Suppressor macrophage treated with lipopolysaccharide for 4 hours (primary cell): ENCODE data around the gene PPP2R3C.
"Not testable (repeated sequence)": the region's sequence is repeated elsewhere in the genome, so short reads cannot be mapped to it uniquely, and the experiment has no call there.

ENCODE experiments used
- DNase-seq: peaks from one replicate; pipeline ENCODE4 v3.0.0-alpha.2; 2020

The PPP2R3C gene

GRCh38 chr14:35050652-35051051, 71.1 kb downstream of the PPP2R3C start:
- peak; percentile 16 for DNase-seq

- no peak for DNase-seq
Observed at GRCh38 chr14:35047976-35048513, 73.7 kb downstream of the PPP2R3C start.

DNA sequence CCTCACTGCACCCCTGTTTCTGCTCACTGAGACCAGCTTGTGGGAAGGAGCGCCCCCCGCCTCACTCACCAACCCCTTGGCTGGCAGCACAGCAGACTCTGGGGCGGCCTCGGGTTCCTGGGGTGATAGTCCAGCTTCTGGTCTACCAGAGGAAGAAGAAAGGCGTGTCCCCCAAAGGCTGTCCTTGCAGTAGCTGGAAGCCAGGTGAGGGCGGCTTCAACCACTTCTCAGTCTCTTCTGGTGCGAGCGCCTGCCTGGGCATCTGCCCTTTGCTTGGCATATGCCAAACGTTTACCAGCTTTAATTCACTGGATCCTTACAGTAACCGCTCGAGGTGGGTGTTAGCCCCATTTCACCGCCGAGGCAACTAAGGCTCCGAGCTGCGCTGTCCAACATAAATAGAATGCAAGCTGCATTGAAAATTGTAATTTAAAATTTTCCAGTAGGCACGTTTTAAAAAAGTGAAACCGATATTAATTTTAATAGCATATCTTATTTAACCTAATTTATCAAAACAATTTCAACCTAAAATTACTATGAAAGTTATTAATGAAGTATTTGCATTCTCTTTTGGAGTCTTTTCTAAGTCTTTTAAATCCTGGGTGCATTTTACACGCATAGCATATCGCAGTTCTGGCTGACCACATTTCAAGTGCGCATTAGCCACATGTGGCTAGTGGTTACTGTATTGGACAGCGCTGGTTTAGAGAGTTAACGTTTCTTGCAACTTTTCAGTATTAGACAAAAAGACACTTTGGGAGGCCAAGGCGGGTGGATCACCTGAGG, 74.8 kb downstream of the PPP2R3C start:
- peak; percentile 21 for DNase-seq

GRCh38 chr14:35046048-35046750, 75.6 kb downstream of the PPP2R3C start, which contains the start of gene FAM177A1:
Gene FAM177A1 (plus strand): TSS chr14:35046272. CDS start chr14:35046464, 192 bp downstream.
- peak; percentile 98 for DNase-seq

DNA sequence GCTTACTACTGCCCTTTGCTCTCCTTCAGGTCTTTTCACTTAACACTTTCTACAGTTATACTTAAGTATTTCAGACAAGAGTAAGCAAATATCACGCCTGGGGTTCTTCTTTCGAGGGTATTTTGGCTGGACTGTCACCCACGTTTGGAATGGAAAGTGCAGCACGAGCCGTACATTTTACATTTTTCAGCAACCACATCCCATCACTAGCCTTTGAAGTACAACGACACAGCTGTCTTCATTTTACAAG, 76.1 kb downstream of the PPP2R3C start:
- DNase-seq = no peak

DNA sequence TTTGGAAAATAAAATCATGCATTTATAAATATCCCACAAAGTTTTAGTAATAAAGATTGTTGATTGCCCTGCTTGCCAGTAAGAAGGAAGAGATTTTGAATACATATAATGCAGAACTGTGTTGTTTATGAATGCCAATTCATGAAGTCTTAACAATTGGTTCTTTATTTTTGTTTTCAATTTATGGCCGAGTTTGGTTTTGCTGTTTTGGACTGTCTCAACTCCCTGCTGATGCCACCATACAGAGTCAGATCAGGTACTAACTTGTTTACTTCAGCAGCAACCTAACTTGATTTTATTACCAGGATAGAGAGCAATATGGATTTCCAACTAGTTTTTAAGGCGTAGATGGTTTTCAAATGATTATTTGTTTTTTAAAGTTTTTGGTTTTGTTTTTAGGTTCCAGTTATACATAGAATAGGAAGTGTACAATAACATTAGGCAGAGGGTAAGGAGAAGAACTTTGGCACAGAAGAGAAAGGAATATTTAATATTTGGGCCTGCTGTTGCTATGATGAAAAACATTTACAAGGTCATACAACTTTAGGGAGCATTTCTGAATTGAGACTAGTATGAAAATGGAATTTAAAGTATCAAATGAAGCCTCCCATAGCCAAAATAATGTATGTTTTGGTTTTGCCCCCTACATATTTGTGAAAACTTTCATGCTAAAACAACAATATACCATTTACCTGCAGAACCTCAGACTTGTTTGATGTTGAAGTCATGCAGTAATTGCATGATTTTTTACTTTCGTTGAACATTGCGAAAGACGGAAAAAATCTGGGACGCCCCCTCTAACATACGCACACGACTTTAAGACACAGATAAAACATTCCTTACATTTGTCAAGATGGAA, 76.6 kb downstream of the PPP2R3C start:
- peak; percentile 57 for DNase-seq

- no peak for DNase-seq
Observed at GRCh38 chr14:35043046-35043445, 78.7 kb downstream of the PPP2R3C start.

DNA sequence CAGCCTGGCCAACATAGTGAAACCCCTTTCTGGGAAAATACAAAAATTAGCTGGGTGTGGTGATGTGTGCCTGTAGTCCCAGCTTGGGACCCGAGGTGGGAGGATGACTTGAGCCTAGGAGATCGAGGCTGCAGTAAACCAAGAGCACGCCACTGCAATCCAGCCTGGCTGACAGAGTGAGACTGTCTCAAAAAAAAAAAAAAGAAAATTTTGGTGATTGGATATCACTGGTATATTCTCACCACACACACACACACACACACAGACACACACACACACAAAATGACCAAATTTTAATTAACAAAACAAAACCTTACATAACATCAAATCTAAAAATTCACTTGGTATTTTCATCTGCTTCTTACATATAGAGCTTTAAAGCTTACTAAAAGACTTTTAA, 79.2 kb downstream of the PPP2R3C start:
- no peak for DNase-seq

DNA sequence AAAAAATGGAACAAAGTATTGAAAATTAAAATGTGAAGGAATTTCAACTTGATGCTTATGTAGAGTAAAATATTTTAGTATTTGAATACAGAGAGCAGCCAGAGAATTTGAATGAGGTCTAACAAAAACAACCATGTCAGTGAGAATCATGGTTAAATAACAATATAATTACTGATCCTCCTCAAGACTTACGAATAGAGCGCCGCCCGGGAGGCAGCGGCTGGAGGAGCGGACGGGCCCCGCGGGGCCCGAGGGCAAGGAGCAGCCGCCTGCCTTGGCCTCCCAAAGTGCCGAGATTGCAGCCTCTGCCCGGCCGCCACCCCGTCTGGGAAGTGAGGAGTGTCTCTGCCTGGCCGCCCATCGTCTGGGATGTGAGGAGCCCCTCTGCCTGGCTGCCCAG, 83.5 kb downstream of the PPP2R3C start:
- not testable (repeated sequence) for DNase-seq
